Thyroid gland (tissue), 4 donors: Measurements from ENCODE around the gene ADIPOR1. TPM values are rescaled to one million over a fixed set of nuclear protein-coding genes. Genes with fewer than 3 reads are reported as not detected.
A peak's percentile ranks its signal among the peaks of the same experiment; 100 is the strongest.

Experiments
- DNase-seq, 2 donors: peaks; one replicate each; pipeline ENCODE4 v3.0.0-alpha.2; 2019
- H3K27ac ChIP-seq, 3 donors: fragments of 200-600 bp; sonication (generic); 1 replicate in 2 of 3; 2 replicates in 1 of 3; pipeline ENCODE4 v1.5.1; 2016 to 2019; ENCODE audit warnings: mild to moderate bottlenecking in 1 of 3, moderate library complexity in 1 of 3
- H3K27me3 ChIP-seq: fragments of 200-600 bp; sonication (generic); one replicate; pipeline ENCODE4 v1.5.1; 2019
- H3K36me3 ChIP-seq, 2 donors: fragments of 200-600 bp; sonication (generic); one replicate each; pipeline ENCODE4 v1.5.1; 2016 to 2019
- H3K4me1 ChIP-seq, 2 donors: fragments of 200-600 bp; sonication (generic); one replicate each; pipeline ENCODE4 v1.5.1; 2017 to 2019
- H3K4me3 ChIP-seq, 3 donors: fragments of 200-600 bp; sonication (generic); replicated peaks in 1 of 3; 1 replicate in 2 of 3; 2 replicates in 1 of 3; pipeline ENCODE4 v1.5.1; 2016; ENCODE audit warnings: mild to moderate bottlenecking in 1 of 3
- H3K9me3 ChIP-seq: fragments of 200-600 bp; sonication (generic); one replicate; pipeline ENCODE4 v1.5.1; 2017
- POLR2A ChIP-seq, 2 donors: fragments of 450-650 bp; IDR thresholded peaks; one replicate each; pipeline ENCODE4 v1.6.1; 2017; ENCODE audit warnings: antibody characterized with exemption in 2 of 2, mild to moderate bottlenecking in 2 of 2, moderate library complexity in 1 of 2
- WGBS, 2 donors: methylation state at CpG; one replicate each; pipeline ENCODE4 v1.1.5; 2017; 5-methylcytosine and 5-hydroxymethylcytosine counted together
- intact Hi-C: fragments of 100-400 bp; cut with DNase I; formaldehyde crosslinking; loops from one replicate; pipeline ENCODE4 v1.15.1; 2023
- total RNA-seq, 4 donors: library from RNA; depleted of rRNA; stranded (reverse); fragments of >200 nt; gene quantifications; one replicate each; pipeline ENCODE4 v1.2.3, GENCODE V29; 2016
- TF ChIP-seq, protein P1 (sequence below), 6 experiments: fragments of 200-600 bp in 3 of 6; fragments of 450-650 bp in 3 of 6; sonication (generic) in 3 of 6; IDR thresholded peaks; one replicate each; pipeline ENCODE4 v1.5.1; 2016 to 2019; ENCODE audit warnings: antibody characterized with exemption in 6 of 6, mild to moderate bottlenecking in 2 of 6, inconsistent platforms in 1 of 6, moderate library complexity in 1 of 6

The ADIPOR1 gene
- total RNA-seq, 4 donors from 2014 or later = 76.3 to 108 (median 81.2) TPM

DNA sequence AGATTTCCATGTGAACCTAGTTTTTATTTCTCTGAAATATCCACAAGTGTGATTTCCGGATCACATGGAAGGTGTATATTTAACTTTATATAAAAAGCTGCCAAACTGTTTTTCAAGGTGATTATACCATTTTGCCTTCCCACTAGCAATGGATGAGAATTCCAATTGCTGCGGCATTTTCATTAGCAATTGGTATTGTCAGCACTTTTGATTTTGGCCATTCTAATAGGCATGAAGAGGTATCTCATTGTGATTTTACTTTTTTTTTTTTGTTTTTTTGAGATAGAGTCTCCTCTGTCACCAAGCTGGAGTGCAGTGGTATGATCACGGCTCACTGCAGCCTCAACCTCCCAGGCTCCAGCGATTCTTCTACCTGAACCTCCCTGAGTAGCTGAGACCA, 13.9 kb upstream of the ADIPOR1 start:
- Histone ChIP-seq H3K4me1 (peaks cover 0 to 7% of the 10 kb centered on the region in 2 donors), H3K27ac (no peak overlapping the region), H3K36me3 (no peaks in the 10 kb centered on the region), H3K27me3 (no peaks in the 10 kb centered on the region), H3K4me3 (no peak overlapping the region), H3K9me3 (no peaks in the 10 kb centered on the region)
- intact Hi-C loops = no loop called here
- no peak for DNase-seq
- WGBS, 2 donors = 65% methylated on average over 4 of the region's 4 CpGs
- TF ChIP-seq, protein P1, sequence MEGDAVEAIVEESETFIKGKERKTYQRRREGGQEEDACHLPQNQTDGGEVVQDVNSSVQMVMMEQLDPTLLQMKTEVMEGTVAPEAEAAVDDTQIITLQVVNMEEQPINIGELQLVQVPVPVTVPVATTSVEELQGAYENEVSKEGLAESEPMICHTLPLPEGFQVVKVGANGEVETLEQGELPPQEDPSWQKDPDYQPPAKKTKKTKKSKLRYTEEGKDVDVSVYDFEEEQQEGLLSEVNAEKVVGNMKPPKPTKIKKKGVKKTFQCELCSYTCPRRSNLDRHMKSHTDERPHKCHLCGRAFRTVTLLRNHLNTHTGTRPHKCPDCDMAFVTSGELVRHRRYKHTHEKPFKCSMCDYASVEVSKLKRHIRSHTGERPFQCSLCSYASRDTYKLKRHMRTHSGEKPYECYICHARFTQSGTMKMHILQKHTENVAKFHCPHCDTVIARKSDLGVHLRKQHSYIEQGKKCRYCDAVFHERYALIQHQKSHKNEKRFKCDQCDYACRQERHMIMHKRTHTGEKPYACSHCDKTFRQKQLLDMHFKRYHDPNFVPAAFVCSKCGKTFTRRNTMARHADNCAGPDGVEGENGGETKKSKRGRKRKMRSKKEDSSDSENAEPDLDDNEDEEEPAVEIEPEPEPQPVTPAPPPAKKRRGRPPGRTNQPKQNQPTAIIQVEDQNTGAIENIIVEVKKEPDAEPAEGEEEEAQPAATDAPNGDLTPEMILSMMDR (IDR thresholded peaks at IDR 0.05) = no peak
- no peak for TF ChIP-seq POLR2A (IDR thresholded peaks at IDR 0.05)

- no peaks in the 10 kb centered on the region for H3K27me3 ChIP-seq
- TF ChIP-seq, protein P1 (IDR thresholded peaks at IDR 0.05) = peak in 5 of 6 experiments; percentile 22 to 48 (median 40)
- TF ChIP-seq POLR2A (IDR thresholded peaks at IDR 0.05) = peak in 1 of 2 donors; percentile 9
- H3K4me3 ChIP-seq = no peak overlapping the region
- intact Hi-C loops = loop anchor here (5.0 kb wide), 1 partner anchor 38 kb away; the partner anchor contains the start of gene TMEM183A
- WGBS, 2 donors = 46 to 47% methylated on average over 5 of the region's 5 CpGs
- H3K27ac ChIP-seq = no peak overlapping the region
- H3K4me1 ChIP-seq = peaks cover 8 to 11% of the 10 kb centered on the region in 2 donors
- no peaks in the 10 kb centered on the region for H3K36me3 ChIP-seq
- DNase-seq = peak; percentile 14 to 21
- no peaks in the 10 kb centered on the region for H3K9me3 ChIP-seq
Measured at GRCh38 chr1:202968895-202969295, 10.8 kb upstream of the ADIPOR1 start.

DNA sequence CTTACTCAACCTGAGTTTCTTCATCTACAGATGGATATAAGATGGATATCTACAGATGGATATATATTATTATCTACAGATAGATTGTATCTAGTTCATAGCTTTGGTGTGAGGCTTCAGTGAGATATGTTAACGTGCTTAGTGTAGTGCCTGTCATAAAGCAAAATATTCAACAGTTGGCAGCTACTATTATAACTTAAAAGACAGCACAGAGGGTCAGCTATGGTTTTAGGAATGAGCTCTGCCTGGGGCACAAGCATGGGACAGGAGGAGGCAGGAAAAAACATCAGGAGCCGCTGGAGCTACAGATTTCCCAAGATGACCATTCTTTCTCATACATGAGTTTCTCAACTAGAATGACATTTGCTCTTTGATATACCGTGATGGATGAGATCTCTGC, 10.2 kb upstream of the ADIPOR1 start:
- no peak overlapping the region for H3K4me3 ChIP-seq
- WGBS, 2 donors = 87 to 88% methylated on average over 3 of the region's 3 CpGs
- H3K27me3 ChIP-seq = no peaks in the 10 kb centered on the region
- peaks cover 8 to 11% of the 10 kb centered on the region in 2 donors for H3K4me1 ChIP-seq
- TF ChIP-seq, protein P1 (IDR thresholded peaks at IDR 0.05) = no peak
- TF ChIP-seq POLR2A (IDR thresholded peaks at IDR 0.05) = no peak
- intact Hi-C loops = loop anchor here (5.0 kb wide), 1 partner anchor 39 kb away; the partner anchor contains the start of gene TMEM183A
- H3K9me3 ChIP-seq = no peaks in the 10 kb centered on the region
- no peaks in the 10 kb centered on the region for H3K36me3 ChIP-seq
- no peak for DNase-seq
- H3K27ac ChIP-seq = peak overlapping the region in 1 of 3 donors; percentile 89

- Histone ChIP-seq H3K4me3 (peak overlapping the region in 2 of 3 donors; percentile 56 to 71), H3K4me1 (peaks cover 8 to 11% of the 10 kb centered on the region in 2 donors), H3K27me3 (no peaks in the 10 kb centered on the region), H3K36me3 (no peaks in the 10 kb centered on the region), H3K27ac (peak overlapping the region; percentile 8 to 89 (median 24)), H3K9me3 (no peaks in the 10 kb centered on the region)
- intact Hi-C loops = loop anchor here (5.0 kb wide), 1 partner anchor 40 kb away; the partner anchor contains the start of gene TMEM183A
- TF ChIP-seq, protein P1 (IDR thresholded peaks at IDR 0.05) = no peak
- no peak for TF ChIP-seq POLR2A (IDR thresholded peaks at IDR 0.05)
- 7 to 12% methylated on average over 21 of the region's 21 CpGs for WGBS, 2 donors
- DNase-seq = no peak
Measured at GRCh38 chr1:202967684-202968281, 9.7 kb upstream of the ADIPOR1 start.
